Measurements from ENCODE around the gene MPHOSPH9. TPM values are rescaled to one million over a fixed set of nuclear protein-coding genes. Genes with fewer than 3 reads are reported as not detected.

The MPHOSPH9 gene, protein sequence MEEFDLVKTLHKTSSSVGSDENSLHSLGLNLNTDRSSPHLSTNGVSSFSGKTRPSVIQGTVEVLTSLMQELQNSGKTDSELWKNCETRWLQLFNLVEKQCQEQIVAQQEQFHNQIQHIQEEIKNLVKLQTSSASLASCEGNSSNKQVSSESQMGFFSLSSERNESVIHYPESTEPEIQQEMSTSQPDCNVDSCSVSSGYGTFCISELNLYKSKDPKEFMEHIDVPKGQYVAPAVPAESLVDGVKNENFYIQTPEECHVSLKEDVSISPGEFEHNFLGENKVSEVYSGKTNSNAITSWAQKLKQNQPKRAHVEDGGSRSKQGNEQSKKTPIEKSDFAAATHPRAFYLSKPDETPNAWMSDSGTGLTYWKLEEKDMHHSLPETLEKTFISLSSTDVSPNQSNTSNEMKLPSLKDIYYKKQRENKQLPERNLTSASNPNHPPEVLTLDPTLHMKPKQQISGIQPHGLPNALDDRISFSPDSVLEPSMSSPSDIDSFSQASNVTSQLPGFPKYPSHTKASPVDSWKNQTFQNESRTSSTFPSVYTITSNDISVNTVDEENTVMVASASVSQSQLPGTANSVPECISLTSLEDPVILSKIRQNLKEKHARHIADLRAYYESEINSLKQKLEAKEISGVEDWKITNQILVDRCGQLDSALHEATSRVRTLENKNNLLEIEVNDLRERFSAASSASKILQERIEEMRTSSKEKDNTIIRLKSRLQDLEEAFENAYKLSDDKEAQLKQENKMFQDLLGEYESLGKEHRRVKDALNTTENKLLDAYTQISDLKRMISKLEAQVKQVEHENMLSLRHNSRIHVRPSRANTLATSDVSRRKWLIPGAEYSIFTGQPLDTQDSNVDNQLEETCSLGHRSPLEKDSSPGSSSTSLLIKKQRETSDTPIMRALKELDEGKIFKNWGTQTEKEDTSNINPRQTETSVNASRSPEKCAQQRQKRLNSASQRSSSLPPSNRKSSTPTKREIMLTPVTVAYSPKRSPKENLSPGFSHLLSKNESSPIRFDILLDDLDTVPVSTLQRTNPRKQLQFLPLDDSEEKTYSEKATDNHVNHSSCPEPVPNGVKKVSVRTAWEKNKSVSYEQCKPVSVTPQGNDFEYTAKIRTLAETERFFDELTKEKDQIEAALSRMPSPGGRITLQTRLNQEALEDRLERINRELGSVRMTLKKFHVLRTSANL
- total RNA-seq (2014; rRNA removed; shearing (Covaris generic)) (136 and 166 TPM in 2 replicates), total RNA-seq (2022) (88.3 and 102 TPM in 2 replicates), Bru-seq, nascent RNA (percentile 80 among the genes with signal in this experiment), BruChase-seq, experiment 1, labeled RNA remaining after a 6-hour chase (percentile 79 among the genes with signal in this experiment), BruChase-seq, experiment 2, labeled RNA remaining after a 2-hour chase (percentile 85 among the genes with signal in this experiment)
- long read RNA-seq, full-length matches to known transcripts, result 2 of 68 reads
- long read RNA-seq, partial matches to known transcripts, result 14 of 68 reads
- long read RNA-seq, other reads (novel, unspliced or antisense), result 52 of 68 reads

GRCh38 chr12:123232807-123233504, at the start of gene MPHOSPH9, which contains the start of gene MTRFR:
MPHOSPH9 (minus strand) TSS chr12:123233141; CDS start chr12:123230364, 2,777 bp downstream.
MTRFR (plus strand) TSS chr12:123233436; CDS start chr12:123253675, 20,239 bp downstream.
- no peaks in the 10 kb centered on the region for H3K9me2 ChIP-seq (ENCODE audit: insufficient read depth, low read length)
- ChIA-PET POLR2A (interaction anchor here (0.6 to 2.9 kb wide), 37 partner anchors 8 to 1619 kb away, joined by 3 to 17 read pairs (median 4); partner anchors contain the start of genes KMT5A, OGFOD2 and SBNO1), CTCF (ENCODE audit: unreplicated experiment) (interaction anchor here (1.5 kb wide), 1 partner anchor 32 kb away, joined by 3 read pairs; no protein-coding TSS in a partner anchor)
- peaks cover 57% of the 10 kb centered on the region for H3K36me3 ChIP-seq (ENCODE audit: insufficient read depth, low read length)
- no peaks in the 10 kb centered on the region for H4K20me1 ChIP-seq (ENCODE audit: insufficient read depth, low read length)
- H3K27ac ChIP-seq (ENCODE audit: low read depth, low read length, poor library complexity, severe bottlenecking), result peak within 1 kb of the TSS; percentile 70
- H3K79me2 ChIP-seq (ENCODE audit: insufficient read depth, low read depth, low read length), result peaks cover 89% of the 10 kb centered on the region
- peak; percentile 100 for DNase-seq (ENCODE audit: low spot score)
- BruUV-seq (replicated peaks), result no TSS peak
- H3K4me1 ChIP-seq (ENCODE audit: insufficient read depth, low read length, poor library complexity, severe bottlenecking), result peaks cover 56% of the 10 kb centered on the region
- peak within 1 kb of the TSS; percentile 84 for H3K4me2 ChIP-seq (ENCODE audit: low read length)
- H2AFZ ChIP-seq (ENCODE audit: low read length), result peak within 1 kb of the TSS; percentile 81
- intact Hi-C loops (cut with micrococcal nuclease; ENCODE audit: unreplicated experiment), result loop anchor here (1.0 to 10.0 kb wide), 3 partner anchors 38 to 348 kb away; partner anchors contain the start of genes CDK2AP1 and OGFOD2
- TF ChIP-seq EZH2phosphoT487 (IDR thresholded peaks at IDR 0.05; ENCODE audit: borderline replicate concordance, low read depth, low read length), result no peak
- no peak for TF ChIP-seq CTCF (conservative IDR thresholded peaks at IDR 0.05; ENCODE audit: low read length)
- H3K9me3 ChIP-seq (ENCODE audit: low read length), result 0 out of 2 replicates have a peak, but pooled peaks cover 5% of the 10 kb centered on the region
- peak within 1 kb of the TSS; percentile 94 for H3K4me3 ChIP-seq (ENCODE audit: low read depth, low read length, poor library complexity, severe bottlenecking)

GRCh38 chr12:123282111-123282510, 49.2 kb upstream of the MPHOSPH9 start:
- H3K4me1 ChIP-seq (ENCODE audit: insufficient read depth, low read length, poor library complexity, severe bottlenecking), result peaks cover 12% of the 10 kb centered on the region
- H3K4me2 ChIP-seq (ENCODE audit: low read length), result no peak overlapping the region
- ChIA-PET CTCF (ENCODE audit: unreplicated experiment) (no interaction called here), POLR2A (no interaction called here)
- no peaks in the 10 kb centered on the region for H3K9me2 ChIP-seq (ENCODE audit: insufficient read depth, low read length)
- H2AFZ ChIP-seq (ENCODE audit: low read length), result no peak overlapping the region
- intact Hi-C loops (cut with micrococcal nuclease; ENCODE audit: unreplicated experiment), result no loop called here
- H3K36me3 ChIP-seq (ENCODE audit: insufficient read depth, low read length), result no peaks in the 10 kb centered on the region
- DNase-seq (ENCODE audit: low spot score), result no peak
- BruUV-seq (replicated peaks), result no TSS peak
- H3K9me3 ChIP-seq (ENCODE audit: low read length), result no peaks in the 10 kb centered on the region
- TF ChIP-seq EZH2phosphoT487 (IDR thresholded peaks at IDR 0.05; ENCODE audit: borderline replicate concordance, low read depth, low read length), result no peak
- TF ChIP-seq CTCF (conservative IDR thresholded peaks at IDR 0.05; ENCODE audit: low read length), result no peak
- H3K27ac ChIP-seq (ENCODE audit: low read depth, low read length, poor library complexity, severe bottlenecking), result no peak overlapping the region
- H3K4me3 ChIP-seq (ENCODE audit: low read depth, low read length, poor library complexity, severe bottlenecking), result no peak overlapping the region
- no peaks in the 10 kb centered on the region for H4K20me1 ChIP-seq (ENCODE audit: insufficient read depth, low read length)
- no peaks in the 10 kb centered on the region for H3K79me2 ChIP-seq (ENCODE audit: insufficient read depth, low read depth, low read length)
